Posterior cingulate gyrus (tissue), 11 donors: ENCODE measurements around the gene METTL16.
"Not testable (repeated sequence)": the region's sequence is repeated elsewhere in the genome, so short reads cannot be mapped to it uniquely, and the experiment has no call there.

Experiments used
- DNase-seq, 10 donors: peaks; one replicate each; pipeline versions ENCODE4 v3.0.0 to v3.0.0-alpha.2; 2020 to 2021; ENCODE audit warnings: mixed read lengths in 3 of 10
- intact Hi-C: fragments of 100-400 bp; cut with DNase I; formaldehyde crosslinking; loops from one replicate; pipeline ENCODE4 v1.15.1; 2023

METTL16 gene

GRCh38 chr17:2453325-2453724 lies 58.4 kb downstream of the METTL16 start:
- no peak for DNase-seq
- intact Hi-C loops = no loop called here

DNA sequence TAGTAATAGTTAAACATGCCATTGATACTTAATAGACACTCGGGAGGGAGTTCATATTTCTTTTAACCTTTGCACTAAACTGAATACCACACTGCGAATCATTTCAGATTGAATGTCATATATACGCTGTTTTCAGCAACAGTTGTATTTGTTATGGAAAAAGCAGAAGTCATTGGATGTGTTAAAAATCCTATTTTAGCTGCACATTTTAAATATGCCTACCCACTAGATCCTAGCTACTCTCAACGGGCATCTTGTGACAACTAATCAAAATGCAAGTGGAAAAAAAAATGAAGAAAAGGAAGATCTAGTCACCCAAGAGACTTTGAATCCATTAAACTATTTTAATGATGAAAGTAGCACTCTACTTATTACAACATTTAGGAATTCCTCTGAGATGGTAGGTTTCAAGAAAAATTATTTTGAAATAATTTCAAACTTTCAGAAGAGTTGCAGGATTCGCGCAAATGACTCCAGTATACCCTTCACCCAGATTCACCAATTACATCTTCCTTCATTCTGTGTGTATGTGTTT lies 59.4 kb downstream of the METTL16 start:
- no peak for DNase-seq
- intact Hi-C loops = no loop called here

DNA sequence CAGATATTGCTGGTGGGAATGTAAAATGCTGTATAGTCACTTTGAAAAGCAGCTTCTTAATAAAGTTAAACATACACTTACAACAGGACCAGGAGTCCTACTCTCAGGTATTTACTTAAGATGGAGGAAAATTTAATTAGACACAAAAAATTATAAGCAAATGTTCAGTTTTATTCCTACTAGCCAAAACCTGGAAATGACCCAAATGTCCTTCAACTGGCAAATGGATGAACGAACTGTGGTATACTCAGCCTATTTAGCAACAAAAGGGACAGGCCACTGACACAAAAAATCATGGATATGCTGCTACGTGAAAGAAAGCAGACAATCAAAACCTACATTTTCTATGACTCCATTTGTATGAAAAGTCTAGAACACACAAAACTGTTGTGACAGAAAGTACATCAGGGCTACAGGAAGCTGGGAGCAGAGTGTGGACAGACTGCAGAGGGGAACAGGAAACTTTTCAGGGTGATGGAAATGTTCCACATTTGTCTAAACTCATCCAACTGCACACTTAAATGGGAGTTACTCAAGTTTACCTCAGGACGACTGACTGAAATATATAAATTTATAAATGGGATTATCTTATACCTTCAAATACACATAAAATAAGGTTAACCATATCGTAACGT lies 61.6 kb downstream of the METTL16 start:
- intact Hi-C loops = no loop called here
- DNase-seq = no peak

GRCh38 chr17:2449486-2449885 lies 62.2 kb downstream of the METTL16 start:
- intact Hi-C loops = no loop called here
- no peak for DNase-seq

- DNase-seq, intact Hi-C loops: not testable (repeated sequence)
These were observed 64.2 kb downstream of the METTL16 start for GRCh38 chr17:2447479-2447878.

- DNase-seq = no peak
- intact Hi-C loops = no loop called here
These were observed 66.0 kb downstream of the METTL16 start for GRCh38 chr17:2445638-2446037.

DNA sequence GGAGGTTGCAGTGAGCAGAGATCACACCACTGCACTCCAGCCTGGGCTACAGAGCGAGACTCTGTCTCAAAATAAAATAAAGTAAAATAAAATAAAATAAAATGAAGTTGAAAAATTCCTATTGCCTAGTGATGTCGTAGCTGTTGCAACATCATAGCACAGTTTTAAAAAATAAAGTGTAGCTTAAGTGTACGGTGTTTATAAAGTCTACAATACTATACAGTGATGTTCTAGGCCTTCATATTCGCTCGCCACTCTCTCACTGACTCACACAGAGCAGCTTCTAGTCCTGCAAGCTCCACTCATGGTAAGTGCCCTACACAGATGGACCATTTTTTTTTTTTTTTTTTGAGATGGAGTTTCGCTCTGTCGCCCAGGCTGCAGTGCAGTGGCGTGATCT lies 67.3 kb downstream of the METTL16 start:
- intact Hi-C loops = no loop called here

DNA sequence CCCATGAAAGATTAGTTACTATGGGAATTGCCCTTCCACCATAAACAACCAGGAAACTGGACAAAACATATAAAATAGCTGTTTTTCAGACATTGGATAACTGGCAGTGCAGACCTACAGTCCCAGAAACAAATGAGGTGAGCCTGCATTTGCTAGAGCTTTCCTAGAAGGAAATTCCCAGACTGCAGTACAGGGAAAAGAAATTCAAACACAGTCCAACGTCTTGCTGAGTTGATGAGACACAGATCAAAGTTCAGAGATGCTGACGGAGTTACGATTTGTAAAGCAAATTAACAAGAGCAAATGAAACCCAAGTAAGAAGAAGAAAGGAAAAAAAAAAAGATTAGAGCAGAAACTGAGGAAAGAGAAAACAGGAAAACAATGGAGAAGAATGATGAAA lies 69.5 kb downstream of the METTL16 start:
- DNase-seq = no peak
- intact Hi-C loops = no loop called here

More for the DNA sequence above, 67.3 kb downstream of the METTL16 start:
- DNase-seq = no peak

DNA sequence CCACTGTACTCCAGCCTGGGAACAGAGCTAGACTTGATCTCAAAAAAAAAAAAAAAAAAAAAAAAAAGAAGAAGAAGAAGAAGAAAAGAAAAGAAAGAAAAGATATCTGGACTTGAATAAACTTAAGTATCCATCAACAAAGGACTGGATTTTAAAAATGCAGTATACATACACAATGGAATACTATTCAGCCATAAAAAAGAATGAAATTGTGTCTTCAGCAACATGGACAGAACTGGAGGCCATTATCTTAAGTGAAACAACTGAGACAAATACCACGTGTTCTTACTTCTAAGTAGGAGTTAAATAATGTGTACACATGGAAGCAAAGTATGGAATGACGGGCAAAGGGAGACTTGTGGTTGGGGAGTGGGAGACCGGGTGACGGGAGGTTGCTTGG lies 70.8 kb downstream of the METTL16 start:
- no peak for DNase-seq
- intact Hi-C loops = no loop called here

DNA sequence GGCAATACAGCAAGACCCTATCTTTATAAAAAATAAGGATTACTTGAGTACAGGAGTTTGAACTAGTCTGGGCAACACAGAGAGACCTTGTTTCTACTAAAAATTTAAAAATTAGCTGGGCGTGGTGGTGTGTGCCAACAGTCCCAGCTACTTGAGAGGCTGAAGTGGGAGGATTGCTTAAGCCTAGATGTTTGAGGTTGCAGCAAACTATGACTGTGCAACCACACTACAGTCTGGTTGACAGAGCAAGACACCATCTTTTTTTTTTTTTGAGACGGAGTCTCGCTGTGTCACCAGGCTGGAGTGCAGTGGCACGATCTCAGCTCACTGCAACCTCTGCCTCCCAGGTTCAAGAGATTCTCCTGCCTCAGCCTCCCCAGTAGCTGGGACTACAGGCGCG lies 71.7 kb downstream of the METTL16 start:
- intact Hi-C loops = not testable (repeated sequence)

GRCh38 chr17:2438823-2439222 lies 72.9 kb downstream of the METTL16 start:
- DNase-seq = no peak
- intact Hi-C loops = no loop called here

More for the DNA sequence above, 71.7 kb downstream of the METTL16 start:
- DNase-seq = not testable (repeated sequence)

- DNase-seq = no peak
- intact Hi-C loops = no loop called here
These were observed 75.3 kb downstream of the METTL16 start for GRCh38 chr17:2436316-2436905.

DNA sequence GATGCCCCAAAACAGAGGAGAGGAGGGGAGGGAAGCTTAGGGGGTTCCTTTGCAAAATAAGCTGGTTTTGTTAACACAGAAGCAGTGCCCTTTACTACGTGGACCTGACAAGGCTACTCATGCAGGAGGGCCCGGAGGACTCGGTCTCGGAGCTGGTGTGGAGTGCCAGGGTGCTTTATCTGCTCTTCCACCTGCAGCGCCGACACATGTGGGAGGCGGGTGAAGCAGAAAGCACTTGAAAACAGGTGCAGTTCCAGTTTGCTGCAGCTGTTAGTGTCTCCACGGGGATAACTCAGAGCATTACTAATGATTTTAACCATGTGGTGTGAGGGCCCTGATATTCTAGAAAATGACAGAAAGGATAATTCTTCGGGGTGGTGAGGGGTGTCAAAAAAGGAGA lies 75.8 kb downstream of the METTL16 start:
- intact Hi-C loops = no loop called here
- DNase-seq = peak in 4 of 10 donors; percentile 29 to 86 (median 35)

GRCh38 chr17:2435181-2435741 lies 76.4 kb downstream of the METTL16 start:
- intact Hi-C loops = no loop called here
- DNase-seq = peak in 4 of 10 donors; percentile 33 to 76 (median 41)

DNA sequence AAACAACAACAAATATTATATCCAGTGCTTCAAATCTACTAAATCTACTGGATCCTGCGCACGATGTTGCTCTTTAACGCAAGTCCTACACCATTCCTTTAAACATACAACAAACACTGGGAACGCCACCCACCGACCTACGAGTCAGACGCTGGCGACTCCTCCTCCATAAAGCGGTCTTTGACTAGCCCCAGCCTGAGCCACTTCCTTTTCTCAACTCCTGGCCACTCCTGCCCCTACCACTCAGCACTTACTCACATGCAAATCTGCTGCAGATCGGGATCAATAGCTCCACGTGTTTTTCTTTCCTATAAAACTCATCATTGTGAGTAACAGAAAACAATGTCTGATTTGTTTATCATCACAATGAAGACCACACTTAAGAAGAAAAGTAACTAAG lies 78.0 kb downstream of the METTL16 start:
- intact Hi-C loops = no loop called here
- DNase-seq = no peak

DNA sequence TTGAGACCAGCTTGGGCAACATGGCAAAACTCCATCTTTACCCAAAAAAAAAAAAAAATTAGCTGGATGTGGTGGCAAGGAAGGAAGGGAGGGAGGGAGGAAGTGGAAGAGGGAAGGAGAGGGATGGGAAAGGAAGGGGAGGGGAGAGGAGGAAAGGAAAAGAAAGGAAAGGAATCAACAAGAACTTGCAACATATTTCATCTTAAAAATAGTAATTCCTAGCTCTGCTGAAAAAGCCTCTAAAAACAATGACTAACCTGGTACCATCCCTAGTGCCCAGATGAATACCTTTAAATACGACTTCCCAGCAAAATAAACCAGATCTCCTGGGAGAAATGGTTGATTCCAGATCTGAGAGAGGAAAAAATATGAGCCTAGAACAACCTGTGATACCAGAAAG lies 83.8 kb downstream of the METTL16 start:
- no peak for DNase-seq
- intact Hi-C loops = no loop called here

- no peak for DNase-seq
- intact Hi-C loops = no loop called here
These were observed 84.5 kb downstream of the METTL16 start for GRCh38 chr17:2427215-2427614.

GRCh38 chr17:2423271-2423670 lies 88.4 kb downstream of the METTL16 start:
- intact Hi-C loops = no loop called here
- DNase-seq = no peak

DNA sequence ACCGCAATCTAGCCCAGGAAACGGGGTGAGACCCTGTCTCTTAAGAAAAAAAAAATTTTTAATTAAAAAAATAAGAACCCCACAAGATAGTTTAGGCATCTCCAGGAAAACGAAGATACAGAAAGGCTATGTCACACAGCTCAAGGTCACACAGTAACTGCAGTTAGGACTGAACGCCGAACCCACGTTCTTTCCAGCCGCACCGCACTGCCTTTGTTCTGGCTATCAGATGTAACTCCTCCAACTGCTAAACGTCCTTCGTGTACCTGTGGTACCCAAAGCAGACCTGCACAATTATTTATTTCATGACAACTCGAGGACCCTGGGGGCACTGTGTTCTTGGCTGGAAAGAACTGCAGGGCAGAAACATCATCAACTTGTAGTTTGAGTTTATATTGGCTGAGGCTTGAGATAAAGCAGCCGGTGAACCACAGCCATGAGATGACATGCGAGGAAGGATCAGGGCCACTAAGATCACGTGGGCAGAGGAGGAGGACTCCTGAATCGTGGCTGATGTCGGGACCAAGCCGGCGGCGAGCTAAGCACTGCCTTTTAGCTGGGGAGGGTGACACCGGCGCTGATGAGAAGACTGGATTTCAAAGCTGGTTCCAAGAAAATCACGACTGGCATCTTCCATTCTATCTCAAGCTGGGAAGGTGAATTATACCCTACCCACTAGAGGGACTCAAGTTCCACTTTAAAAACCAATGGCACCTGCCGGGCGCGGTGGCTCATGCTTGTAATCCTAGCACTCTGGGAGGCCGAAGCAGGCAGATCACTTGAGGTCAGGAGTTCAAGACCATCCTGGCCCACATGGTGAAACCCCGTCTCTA lies 90.2 kb downstream of the METTL16 start:
- intact Hi-C loops = no loop called here
- peak in 3 of 10 donors; percentile 38 to 82 (median 51) for DNase-seq

- DNase-seq = no peak
- intact Hi-C loops = no loop called here
These were observed 91.5 kb downstream of the METTL16 start for GRCh38 chr17:2420176-2420575.

DNA sequence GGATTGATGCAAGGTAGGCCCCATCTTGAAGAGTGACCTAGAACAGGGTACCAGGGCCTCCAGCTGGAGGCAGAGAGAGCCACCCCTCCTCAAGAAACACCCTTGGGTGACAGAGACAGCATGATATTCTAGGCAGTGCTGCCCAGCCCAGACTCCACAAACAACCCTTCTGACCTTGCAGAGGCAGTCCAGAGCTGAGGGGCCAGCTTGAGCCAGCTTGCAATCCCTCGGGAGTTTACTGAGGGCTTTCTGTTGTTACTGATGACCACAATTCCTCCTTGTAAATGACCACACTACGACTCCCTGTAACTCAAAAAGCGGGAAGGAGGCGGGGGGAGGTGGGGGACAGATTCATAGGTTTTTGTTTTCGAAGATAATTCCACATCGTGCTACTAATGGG lies 92.2 kb downstream of the METTL16 start:
- intact Hi-C loops = no loop called here
- no peak for DNase-seq
